HG03432 (cell line): ENCODE data around the gene MARCKSL1.
"Not testable (repeated sequence)": the region's sequence is repeated elsewhere in the genome, so short reads cannot be mapped to it uniquely, and the experiment has no call there.

Experiments
- ATAC-seq: cut with Tn5 transposase; IDR thresholded peaks from one replicate; pipeline ENCODE4 v1.9.1; 2021; ENCODE audit warnings: mild to moderate bottlenecking, moderate library complexity; ENCODE audit not compliant: unreplicated experiment

The MARCKSL1 gene

GRCh38 chr1:32291145-32291707, 44.8 kb downstream of the MARCKSL1 start:
- no peak for ATAC-seq

- no peak for ATAC-seq
These were observed 46.8 kb downstream of the MARCKSL1 start for GRCh38 chr1:32289256-32289655.

GRCh38 chr1:32286763-32287162, 49.3 kb downstream of the MARCKSL1 start:
- ATAC-seq, result no peak

- no peak for ATAC-seq
These were observed 50.4 kb downstream of the MARCKSL1 start for GRCh38 chr1:32285658-32286057.

GRCh38 chr1:32284777-32285176, 51.3 kb downstream of the MARCKSL1 start:
- ATAC-seq, result not testable (repeated sequence)
